GM12801 (cell line): ENCODE results near the gene RBMS3.

ENCODE experiments used
- CTCF ChIP-seq: IDR thresholded peaks from one replicate; pipeline ENCODE4 v1.5.1; 2011; ENCODE audit warnings: control low read depth; ENCODE audit not compliant: insufficient read length; ENCODE audit errors: extremely low read depth

Gene RBMS3

GRCh38 chr3:29265509-29266072 lies 15.3 kb upstream of the RBMS3 start:
- no peak for TF ChIP-seq CTCF

DNA sequence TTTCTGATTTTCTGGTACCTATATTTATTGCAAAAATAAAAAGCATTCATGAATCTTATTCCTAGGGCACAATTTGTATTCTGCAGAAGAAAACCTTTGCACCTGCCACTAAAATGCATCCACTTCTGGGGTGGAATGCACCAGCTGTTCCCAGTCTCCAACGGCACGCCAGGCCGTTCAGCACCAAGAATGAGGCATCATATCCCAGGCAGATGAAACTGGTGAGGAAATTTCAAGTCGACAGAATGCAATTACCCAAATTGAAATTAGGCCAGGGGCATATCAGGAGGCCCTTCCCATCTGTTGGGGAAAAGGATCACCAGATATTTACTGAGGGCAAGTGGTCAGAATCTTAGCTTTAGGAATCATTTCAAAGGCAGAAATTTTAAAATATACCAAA lies 13.6 kb upstream of the RBMS3 start:
- TF ChIP-seq CTCF = no peak

GRCh38 chr3:29268651-29269050 lies 12.2 kb upstream of the RBMS3 start:
- TF ChIP-seq CTCF = no peak

DNA sequence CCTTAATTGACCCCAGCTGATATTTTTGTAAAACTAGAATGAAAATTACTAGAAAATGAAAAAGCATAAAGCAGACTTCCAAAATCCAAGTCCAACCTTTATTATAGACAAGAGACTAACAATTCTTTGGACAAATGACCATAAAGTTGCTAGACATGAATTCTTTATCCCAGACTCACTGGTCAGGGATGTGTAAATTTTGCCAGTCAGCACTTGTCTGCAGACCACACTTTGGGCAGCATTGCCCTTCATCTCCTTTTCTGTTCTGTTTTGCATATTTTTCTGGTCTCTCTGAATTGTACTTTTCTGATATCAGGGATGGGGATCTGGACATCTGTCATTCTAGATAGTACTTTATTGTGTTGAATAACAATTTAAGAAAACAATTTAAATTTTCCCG lies 10.1 kb upstream of the RBMS3 start:
- TF ChIP-seq CTCF = no peak

- no peak for TF ChIP-seq CTCF
Observed at GRCh38 chr3:29271475-29271874, 9.4 kb upstream of the RBMS3 start.

DNA sequence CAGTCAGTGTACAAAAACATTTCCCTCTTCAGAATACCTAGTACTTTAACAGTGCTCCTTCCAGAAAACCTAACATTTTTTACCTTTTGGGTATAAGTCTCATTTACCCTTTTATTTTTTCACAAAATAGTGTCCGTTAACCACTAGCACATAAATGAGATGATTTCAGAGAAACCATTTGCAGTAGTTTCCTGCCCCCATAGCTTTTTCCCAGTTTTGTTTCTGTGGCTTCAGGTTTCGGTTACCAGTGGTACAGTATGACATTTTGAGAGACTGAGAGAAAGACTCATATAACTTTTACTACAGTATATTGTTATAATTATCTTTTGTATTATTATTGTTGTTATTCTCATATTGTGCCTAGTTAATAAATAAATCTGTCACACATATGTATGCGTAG lies 6.2 kb upstream of the RBMS3 start:
- no peak for TF ChIP-seq CTCF

DNA sequence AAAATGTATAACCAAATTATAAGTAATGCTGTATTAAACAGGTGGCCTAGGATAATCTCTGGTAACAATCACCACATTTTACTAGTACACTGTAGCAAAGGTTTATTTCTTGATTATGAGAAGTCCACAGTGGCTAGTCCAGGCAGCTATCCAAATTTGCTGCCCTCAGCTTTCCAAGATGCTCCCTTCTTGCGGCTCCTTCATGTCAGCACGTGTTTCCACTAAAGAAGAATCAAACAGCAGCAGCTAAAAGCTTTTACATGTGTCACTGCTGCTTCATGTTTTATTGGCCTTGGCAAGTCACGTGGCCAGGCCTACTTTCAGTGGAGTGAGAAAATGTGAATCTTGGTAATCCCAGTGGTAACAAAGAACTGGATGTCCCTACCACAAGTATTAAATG lies 5.6 kb upstream of the RBMS3 start:
- no peak for TF ChIP-seq CTCF

DNA sequence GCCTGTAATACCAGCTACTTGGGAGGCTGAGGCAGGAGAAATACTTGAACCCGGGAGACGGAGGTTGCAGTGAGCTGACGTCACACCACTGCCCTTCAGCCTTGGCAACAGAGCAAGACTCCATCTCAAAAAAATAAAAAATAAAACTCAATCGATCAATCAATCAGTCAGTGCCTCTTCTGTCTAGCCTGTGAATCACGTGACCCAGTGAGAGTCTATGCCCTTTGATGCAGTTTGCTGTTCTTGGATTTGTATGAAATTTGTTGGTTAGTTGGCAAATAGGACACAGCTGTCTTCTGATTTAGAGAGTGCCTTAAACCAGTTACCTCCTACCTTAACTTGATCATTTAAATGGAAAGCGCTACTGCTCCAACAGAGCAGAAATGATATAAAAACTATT lies 3.6 kb upstream of the RBMS3 start:
- TF ChIP-seq CTCF = no peak
